HG03139 (cell line): ENCODE results near the gene ADGRG3.
"Not testable (repeated sequence)": the region's sequence is repeated elsewhere in the genome, so short reads cannot be mapped to it uniquely, and the experiment has no call there.

ENCODE experiments used
- ATAC-seq: cut with Tn5 transposase; IDR thresholded peaks from one replicate; pipeline ENCODE4 v1.9.1; 2021; ENCODE audit not compliant: unreplicated experiment

ADGRG3 gene

DNA sequence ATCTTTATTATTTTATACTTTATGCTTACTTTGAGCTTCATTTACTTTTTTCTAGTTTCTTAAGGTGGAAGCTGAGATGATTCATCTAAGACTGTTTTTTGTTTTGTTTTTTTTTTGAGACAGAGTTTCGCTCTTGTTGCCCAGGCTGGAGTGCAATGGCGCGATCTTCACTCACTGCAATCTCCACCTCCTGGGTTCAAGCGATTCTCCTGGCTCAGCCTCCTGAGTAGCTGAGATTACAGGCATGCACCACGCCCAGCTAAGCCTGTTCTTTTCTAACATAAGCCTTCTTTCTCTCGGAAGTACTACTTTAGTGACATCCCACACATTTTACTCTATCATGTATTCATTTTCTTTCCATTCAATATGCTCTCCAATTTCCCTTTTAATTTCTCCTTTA, 44.5 kb downstream of the ADGRG3 start:
- not testable (repeated sequence) for ATAC-seq

DNA sequence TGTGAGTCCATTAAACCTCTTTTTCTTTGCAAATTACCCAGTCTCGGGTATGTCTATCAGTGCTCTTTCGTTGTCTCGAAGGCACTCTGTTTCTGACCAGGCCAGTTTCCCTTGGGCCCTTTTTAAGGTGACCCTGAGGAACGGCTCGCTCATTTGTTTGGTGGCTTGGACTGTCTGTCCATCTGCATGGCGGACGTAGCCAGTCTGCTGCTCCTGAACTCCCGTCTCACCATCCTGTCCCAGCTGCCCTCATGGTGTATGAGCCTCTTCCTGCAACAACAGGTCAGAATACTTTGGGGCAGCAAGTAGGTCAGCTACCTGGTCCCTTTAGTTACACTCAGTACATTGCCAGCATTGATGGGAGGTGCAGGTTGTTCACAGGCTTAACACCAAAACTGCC, 45.5 kb downstream of the ADGRG3 start:
- ATAC-seq = no peak

DNA sequence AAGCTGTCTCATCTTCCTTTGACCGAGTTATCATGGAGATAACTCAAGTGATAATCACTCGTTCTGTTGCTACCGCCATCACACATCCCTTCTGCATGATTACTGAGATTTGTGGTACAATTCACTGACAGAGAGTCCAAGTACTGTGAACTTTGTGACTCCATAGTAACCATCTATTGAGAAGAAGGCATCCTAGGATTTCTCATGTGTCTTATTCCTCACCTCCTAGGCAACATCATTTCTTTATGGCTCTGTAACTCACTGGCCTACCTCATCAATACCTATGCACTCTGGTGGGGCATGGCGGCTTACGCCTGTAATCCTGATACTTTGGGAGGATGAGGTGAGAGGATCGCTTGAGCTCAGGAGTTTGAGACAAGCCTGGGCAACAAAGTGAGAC, 45.9 kb downstream of the ADGRG3 start:
- ATAC-seq = no peak

DNA sequence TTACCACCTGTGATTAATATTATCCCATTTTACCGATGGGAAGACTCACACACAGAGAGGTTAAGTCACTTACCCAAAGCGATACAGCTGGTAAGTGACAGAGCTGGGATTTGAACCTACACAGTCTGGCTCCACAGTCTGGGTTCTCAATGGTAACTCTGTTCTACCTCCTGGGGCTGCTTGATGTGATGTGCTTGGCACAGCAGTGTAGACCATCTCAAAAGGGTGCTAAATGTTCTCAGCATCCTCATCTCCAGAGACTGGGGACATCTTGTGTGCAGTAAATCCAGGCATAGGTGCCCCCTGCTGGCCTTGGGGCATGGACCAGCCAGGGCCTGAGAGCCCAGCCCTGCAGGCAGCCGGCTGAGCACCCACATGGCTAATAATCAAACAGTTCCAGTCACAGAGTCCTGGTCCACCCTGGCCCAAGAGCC, 52.1 kb downstream of the ADGRG3 start:
- no peak for ATAC-seq

DNA sequence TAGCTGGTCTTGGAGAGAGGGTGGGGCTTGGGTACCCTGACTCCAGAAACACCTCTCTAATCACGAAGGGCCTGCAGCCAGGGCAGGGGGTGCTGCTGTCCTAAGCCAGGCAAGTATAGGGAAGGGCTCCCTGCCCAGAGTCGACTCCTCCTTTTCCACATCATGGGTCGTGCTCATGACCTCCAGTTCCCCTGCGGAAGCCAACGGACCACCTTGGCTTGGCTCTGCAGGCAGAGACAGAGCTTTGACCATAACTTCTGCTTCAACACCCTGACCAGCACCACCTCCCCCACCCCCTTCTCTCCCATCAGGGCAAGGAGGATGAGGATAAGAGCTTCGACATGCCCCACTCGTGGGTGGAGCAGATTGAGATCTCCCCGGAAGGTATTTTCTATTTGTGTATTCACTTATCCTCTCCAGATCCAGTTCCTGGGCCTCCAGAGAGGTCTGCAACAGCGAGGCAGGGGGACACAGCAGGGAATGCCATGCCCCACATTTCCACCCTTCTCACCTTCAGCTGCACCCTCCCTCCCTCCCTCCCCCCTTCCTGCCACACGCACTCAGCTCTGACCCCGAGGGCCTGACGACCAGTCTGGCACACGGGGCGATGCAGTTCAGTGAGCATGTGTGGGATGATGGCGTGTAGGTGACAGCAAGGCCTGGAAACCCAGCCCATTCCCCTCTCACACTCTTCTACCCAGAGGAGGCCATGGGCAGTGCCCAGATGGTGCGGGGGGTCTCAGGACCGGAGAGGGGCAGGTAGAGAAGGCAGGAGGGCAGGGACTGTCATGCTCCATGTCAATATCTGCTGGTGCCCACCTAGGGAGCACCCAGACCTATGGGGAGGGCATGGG, 53.5 kb downstream of the ADGRG3 start:
- no peak for ATAC-seq

DNA sequence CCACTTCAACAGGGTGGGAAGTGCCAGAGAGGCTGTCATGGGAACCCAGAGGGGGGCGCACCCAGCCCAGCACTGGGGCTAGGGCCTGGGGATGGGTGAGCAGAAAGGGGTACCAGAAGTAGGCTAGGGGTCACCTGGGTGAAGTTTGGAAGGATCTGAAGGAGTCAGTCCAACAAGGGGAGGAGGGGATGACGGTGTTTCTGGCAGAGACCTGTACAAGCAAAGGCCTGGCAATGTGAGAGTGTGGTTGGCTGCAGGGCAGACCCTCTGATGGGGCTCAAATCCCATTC, 54.0 kb downstream of the ADGRG3 start:
- ATAC-seq = no peak

DNA sequence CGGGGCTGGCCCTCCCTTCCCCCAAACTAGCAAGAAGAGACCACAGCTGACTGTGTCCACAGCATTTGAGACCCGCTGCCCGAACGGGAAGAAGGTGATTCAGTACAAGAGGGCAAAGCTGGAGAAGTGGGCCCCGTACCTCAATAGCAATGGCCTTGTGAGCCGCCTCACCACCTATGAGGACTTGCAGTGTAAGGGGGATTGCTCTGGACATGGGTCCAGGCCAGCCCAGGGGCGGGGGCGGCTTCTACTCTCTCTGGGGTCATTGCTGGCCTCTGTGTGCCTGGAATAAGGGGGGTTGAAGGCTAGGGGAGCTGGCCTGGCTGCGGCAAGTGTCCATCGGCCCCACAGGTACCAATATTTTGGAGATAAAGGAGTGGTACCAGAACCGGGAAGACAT, 54.5 kb downstream of the ADGRG3 start:
- no peak for ATAC-seq

DNA sequence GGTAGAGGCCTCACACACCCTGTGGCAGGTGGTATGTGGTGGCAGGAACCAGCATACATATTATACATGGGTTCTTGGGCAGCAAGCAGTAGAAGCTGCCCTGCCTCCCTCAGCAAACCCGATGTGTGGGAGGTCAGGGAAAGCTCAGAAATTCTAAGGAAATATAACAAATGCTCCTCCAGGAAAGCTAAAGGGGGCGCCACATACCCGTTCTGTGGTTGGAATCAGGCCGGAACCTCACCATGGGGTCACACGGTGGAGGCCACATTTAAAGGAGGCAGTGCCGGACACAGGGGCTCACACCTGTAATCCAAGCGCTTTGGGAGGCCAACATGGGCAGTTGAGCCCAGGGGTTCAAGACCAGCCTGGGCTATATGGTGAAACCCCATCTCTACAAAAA, 55.1 kb downstream of the ADGRG3 start:
- no peak for ATAC-seq

DNA sequence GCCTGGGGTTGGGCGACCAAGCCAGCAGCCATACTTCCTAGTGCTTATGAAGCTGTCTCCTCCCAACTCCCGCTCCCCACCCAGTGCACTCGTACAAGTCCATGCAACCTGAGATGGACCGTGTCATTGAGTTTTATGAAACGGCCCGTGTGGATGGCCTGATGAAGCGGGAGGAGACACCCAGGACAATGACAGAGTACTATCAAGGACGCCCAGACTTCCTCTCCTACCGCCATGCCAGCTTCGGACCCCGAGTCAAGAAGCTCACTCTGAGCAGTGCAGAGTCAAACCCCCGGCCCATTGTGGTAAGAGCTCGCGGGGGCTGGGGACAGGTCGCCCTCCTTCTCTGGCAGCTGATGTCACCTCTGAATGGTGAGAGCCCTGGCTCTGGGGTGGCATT, 56.4 kb downstream of the ADGRG3 start:
- ATAC-seq = no peak

DNA sequence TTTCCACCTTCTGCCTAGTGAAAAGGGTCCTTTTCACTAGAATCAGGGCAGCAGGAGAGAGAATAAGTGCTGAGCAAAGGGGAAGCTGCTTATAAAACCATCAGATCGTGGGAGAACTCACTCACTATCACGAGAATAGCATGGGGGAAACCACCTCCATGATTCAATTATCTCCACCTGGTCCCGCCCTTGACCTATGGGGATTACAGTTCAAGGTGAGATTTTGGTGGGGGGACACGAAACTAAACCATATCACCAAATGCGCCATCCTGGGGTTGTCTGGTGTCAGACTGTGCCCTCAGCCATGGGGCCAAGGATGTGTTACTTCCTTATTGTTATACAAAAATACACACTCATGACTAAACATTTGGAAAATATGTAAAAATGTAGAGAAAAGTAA, 57.0 kb downstream of the ADGRG3 start:
- ATAC-seq = no peak

DNA sequence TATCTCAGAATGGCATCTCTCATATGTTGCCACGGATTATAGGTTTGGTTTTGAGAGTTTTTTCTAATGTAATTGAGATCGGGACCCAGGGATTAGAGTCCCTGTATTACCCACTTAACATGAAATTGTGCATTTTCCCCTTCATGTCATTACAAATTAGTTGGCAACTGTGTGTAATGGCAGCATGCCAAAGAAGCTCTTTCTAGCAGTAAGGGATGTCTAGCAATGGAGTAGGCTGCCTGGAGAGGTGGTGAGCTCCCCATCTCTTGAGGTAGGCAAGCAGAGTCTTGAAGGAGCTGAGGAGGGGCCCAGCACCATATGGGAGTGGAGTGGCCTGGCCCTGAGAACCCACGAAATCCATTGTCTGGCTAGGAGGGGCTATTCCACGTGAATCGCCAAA, 57.4 kb downstream of the ADGRG3 start:
- ATAC-seq = no peak

DNA sequence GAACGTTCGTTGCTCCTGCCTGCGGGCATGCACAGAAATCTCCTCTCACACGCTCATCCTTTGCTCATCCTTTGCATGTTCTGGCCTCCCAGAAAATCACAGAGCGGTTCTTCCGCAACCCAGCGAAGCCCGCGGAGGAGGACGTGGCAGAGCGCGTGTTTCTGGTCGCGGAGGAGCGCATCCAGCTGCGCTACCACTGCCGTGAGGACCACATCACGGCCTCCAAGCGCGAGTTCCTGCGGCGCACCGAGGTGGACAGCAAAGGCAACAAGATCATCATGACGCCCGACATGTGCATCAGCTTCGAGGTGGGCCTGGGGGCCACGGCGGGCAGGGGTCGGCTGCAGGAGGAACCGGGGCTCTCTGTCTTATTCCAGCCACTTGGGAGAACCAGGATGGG, 57.9 kb downstream of the ADGRG3 start:
- no peak for ATAC-seq

DNA sequence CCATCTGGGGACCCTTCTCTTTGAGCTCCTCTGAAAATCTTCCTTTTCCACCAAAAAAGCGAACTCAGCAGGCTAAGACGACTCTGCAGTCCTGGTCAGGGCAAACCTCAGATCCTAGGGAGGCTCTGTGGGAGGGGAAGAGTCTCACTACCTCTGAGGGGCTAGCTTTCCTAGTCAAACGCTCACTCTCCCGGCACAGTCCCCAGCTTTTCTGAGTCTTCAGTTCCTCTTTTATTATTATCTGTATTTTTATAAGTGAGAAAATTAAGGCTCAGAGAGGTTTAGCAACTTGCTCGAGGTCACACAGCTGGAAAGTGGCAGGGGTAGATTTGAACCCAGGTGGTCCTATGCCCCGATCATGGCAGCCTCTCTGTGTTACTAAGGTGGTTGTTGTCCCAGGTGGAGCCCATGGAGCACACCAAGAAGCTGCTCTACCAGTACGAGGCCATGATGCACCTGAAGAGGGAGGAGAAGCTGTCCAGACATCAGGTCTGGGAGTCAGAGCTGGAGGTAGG, 58.4 kb downstream of the ADGRG3 start:
- ATAC-seq = no peak

DNA sequence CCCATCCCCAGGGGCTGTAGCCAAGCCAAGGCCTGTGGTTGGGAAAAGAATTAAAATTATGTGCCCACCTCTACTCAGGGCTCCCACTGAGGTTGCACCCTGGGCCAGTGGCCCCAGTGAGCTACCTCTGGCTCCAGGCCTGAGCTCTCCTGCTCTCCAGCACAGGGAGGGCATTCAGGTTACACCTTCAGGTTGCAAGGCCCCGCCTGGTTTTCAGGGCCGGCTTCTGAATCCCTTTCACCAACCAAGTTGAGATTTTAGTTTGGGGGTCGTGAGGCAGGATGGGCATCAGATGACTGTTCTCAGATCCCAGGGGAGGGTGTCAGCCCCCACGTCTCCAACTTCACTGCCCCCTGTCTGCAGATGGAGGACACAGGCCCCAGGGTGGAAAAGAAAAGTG, 59.5 kb downstream of the ADGRG3 start:
- ATAC-seq = no peak

DNA sequence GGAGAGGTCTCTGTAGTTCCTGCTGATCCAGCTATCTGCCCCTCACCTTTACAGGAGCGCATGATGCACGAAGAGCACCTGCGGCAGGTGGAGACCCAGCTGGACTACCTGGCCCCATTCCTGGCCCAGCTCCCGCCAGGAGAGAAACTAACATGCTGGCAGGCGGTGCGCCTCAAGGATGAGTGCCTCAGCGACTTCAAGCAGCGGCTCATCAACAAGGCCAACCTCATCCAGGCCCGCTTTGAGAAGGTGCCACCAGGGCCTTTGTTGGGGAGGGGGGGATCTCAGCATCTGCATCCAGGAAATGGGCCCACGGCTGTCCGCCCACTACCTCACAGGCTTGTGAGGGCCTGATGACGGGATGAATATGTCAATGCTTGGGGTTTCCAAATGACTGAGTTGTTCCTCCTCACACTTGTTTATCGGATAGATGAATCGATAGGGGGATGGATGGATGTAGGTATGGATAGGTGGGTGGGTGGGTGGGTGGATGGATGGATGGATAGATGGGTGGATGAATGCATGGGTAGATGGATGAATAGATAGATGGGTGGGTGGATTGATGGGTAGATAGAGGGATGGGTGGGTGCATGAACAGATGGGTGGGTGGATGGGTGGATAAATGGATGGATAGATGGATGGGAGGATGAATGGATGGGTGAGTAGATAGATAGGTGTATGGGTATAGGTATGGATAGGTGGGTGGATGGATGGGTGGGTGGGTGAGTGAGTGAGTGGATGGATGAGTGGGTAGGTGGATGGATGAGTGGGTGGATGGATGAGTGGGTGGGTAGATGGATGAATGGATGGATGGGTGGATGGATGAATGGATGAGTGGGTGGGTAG, 60.5 kb downstream of the ADGRG3 start:
- ATAC-seq = no peak

DNA sequence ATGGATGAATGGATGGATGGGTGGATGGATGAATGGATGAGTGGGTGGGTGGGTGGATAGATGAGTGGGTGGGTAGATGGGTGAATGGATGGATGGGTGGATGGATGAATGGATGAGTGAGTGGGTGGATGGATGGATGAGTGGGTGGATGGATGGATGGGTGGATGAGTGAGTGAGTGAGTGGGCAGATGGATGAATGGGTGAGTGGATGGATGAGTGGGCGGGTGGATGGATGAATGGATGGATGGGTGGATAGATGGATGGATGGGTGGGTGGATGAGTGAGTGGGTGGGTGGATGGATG, 61.0 kb downstream of the ADGRG3 start:
- ATAC-seq = no peak

DNA sequence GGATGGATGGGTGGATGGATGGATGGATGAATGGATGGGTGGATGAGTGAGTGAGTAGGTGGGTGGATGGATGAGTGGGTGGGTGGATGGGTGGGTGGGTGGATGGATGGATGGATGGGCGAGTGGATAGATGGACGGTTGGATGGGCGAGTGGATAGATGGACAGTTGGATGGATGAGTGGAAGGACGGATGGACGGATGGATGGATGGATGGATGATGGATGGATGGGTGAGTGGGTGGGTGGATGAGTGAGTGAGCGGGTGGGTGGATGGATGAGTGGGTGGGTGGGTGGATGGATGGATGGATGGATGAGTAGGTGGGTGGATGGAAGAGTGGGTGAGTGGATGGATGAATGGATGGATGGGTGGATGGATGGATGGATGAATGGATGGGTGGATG, 61.7 kb downstream of the ADGRG3 start:
- ATAC-seq = not testable (repeated sequence)

DNA sequence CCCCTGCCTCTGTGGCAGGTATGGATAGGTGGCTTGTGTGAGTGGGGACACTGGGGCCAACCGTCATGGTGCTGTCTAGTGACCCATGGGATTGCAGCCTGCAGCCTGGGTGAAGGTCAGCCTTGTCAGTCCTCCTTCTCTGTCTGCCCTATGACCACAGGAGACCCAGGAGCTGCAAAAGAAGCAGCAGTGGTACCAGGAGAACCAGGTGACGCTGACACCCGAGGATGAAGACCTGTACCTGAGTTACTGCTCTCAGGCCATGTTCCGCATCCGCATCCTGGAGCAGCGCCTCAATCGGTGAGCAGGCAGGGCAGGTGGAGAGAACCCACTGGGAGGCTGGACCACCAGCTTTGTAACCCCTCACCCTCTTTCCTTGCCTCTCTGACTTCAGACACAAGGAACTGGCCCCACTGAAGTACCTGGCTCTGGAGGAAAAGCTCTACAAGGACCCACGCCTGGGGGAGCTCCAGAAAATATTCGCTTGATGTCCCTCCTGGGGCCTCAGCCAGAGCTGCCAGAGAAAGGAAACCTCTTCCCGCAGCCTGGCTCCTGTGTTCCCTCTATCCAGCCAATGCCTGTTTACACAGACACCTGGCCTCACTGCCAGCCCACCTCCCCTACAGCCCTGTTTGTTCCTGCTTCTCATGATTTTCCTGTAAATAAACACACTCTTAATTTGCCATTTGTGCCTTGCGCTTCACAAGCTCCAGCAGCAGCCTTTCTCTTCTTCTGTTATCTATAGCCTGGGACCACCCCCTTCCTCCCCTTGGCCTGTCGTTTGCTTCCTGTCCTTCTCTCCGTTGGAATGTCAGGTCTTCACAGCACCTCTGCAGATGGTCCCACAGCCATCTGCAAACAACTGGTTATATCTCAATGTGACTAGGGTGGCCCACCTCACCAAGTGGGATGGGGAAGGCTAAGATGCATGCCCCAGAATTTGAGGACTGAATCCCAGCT, 62.9 kb downstream of the ADGRG3 start:
- ATAC-seq = no peak

DNA sequence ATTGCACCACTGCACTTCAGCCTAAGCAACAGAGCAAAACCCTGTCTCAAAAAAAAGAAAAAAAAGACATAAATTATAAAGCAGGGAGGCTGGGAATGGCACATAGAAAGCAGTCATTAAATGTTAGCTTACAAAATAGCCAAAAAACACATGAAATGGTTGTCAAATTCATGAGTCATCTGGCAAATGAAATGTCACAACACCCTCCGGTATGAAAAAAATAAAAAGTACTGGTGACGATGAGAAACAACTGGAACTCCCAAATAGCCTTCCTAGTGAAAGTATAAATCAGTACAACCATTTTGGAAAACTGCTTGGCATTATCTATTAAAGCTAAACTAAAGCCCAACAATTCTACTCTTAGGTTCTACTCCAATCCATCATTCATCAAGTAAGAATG, 63.9 kb downstream of the ADGRG3 start:
- no peak for ATAC-seq

DNA sequence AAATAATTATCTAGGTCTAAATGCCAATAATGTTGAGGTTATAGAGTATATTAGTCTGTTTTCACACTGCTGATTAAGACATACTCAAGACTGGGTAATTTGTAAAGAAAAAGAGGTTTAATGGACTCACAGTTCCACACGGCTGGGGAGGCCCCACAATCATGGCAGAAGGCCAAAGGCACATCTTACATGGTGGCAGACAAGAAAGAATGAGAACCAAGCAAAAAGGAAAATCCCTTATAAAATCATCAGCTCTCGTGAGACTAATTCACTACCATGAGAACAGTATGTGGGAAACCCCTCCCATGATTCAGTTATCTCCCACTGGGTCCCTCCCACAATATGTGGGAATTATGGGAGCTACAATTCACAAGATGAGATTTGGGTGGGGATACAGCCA, 64.6 kb downstream of the ADGRG3 start:
- ATAC-seq = no peak

DNA sequence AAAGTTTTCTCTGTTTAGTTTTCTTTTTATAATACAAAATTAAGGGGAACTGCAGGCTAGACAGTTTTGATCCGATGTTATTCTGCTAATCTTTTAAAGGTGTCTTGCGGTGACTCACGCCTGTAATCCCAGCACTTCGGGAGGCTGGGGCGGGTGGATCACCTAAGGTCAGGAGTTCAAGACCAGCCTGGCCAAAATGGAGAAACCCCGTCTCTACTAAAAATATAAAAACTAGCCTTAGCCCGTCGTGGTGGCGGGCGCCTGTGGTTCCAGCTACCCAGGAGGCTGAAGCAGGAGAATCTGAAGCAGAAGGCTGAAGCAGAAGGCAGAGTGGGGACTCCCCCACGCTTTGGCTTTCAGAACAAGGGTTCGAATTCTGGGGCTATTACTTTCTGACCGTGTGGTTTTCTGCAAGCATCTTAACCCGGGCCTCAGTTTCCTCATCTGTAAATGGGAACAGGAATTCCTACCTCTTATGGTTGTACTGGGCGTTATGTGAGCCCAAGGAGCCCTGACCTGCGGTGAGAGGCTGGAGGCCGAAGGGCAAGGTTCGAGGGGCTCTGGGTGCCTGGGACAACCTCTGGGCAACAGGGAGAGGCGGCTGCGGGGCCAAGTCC, 66.3 kb downstream of the ADGRG3 start:
- ATAC-seq = no peak
